ENCODE data around the gene OR9I1.

OR9I1 gene, protein sequence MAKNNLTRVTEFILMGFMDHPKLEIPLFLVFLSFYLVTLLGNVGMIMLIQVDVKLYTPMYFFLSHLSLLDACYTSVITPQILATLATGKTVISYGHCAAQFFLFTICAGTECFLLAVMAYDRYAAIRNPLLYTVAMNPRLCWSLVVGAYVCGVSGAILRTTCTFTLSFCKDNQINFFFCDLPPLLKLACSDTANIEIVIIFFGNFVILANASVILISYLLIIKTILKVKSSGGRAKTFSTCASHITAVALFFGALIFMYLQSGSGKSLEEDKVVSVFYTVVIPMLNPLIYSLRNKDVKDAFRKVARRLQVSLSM

DNA sequence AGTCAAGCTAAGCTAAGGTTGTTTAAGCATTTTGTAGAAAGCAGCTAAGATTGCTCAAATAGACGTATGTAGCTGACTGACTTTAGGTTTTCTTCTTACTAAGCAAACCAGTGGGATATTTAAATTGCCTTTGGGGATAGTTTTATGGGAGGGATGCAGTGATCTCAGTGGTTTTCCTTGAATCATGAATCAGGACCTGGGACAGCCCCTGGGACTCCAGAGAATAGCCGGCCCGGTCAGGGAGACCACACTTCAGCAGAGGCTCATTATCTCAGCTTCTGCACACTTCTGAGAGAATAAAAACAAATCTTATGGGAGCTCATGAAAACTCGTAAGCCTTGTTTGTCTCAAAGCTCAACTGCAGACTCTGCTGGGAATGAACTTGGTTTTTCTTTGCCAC, at the start of gene OR9I1:
Gene OR9I1, minus strand, starts transcription at position 62 of the 400 bp plus-strand sequence. CDS start 6,086 bp downstream, outside the sequence.
- no peak for DNase-seq

DNA sequence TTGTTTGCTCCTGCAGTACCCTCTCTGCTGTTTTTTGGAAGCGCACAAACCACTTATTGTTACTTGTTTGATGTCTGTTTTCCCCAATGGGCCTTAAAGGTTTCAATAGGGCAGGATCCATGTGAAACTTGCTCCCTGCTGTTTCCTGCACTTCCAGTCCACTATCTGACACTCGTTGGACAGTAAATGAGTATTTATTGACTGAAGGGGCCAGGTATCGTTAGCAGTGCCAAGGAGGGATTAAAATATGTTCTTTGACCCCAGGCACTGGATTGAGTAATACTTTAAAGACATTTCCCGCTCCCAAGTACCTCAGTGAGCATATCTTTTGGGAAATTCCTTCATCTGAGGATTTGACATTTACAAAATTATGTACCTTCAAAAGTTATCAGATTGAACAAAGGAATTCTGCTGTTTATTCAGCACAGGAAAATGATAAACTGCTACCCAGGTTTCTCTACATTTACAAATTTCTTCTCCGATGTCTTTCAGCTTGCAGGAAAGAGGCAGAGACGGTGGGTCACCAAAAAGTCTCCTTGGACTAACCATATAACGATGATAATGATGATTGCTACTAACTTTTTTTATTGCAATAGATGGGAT, 40.3 kb upstream of the OR9I1 start:
- no peak for DNase-seq

DNA sequence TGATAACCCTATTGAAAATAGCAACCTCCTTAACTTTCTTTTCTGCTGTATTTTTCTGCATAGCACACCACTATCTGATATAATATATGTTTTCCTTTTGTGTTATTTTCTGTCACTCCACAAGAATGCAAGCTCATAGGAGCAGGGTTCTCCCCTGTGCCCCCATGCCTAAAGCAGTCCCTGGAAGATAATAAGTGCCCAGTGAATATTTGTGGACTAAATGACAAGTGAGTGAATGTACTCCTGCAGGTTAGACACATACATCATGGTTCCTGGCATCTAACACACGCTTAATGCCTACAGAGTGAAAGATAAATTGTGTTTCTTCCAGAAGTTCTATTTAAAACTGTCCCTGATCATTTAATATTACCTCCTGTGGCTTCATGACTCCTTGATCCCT, 39.7 kb upstream of the OR9I1 start:
- DNase-seq, result no peak

DNA sequence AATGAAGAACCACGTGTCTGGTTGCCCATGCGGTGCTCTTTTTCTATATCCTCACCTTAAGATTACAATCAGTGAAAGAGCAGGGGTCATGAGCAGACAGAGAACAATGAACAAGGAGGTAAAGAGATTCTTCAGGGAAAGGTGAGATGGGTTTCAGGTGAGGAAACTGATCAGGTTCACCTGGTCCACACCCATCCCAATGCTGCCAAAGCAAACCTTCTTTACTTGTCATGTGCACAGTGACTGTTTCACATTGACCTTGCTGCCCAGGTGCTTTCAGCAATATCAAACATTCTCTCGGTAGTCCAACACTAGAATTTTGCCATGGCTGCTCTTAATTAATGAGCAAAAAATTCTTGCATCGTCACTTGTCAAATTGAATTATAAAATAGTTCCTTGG, 39.1 kb upstream of the OR9I1 start:
- DNase-seq, result no peak

DNA sequence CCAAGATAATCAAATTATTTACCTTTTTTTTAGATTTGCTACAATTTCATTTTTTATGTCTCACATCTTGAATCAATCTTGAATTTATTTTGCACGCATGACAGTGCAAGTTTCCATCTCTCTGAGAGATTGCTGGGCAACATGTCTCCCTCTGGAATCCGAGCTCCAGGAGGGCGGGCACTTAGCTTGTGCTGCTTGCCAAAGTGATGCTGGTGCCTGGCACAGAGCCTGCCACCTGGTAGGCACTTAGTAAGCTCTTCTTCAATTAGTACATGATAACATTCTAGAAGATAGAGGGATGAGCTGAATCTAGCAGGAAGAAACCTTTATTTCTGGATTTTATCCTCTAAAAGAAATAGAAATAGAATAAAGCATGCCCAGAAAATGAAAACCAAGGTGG, 27.5 kb upstream of the OR9I1 start:
- no peak for DNase-seq

DNA sequence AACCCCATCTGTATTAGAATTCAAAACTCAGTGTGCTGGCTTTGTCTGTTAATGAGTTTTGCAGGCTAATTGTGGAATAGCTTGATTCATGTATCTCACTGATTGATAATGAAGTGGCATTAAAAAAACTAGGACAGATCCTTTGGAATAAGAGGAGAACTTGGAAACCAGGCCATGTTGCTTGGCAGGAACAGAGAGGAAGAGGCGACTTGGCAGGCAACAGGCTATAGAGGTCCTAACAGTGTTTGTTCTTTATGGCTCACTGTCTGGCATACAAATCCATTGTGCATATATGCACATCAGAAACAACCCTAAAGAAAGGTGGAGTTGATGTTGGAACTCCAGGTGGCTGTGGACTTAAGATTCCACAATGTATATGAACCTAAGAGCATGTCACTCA, 17.4 kb upstream of the OR9I1 start:
- DNase-seq, result no peak

DNA sequence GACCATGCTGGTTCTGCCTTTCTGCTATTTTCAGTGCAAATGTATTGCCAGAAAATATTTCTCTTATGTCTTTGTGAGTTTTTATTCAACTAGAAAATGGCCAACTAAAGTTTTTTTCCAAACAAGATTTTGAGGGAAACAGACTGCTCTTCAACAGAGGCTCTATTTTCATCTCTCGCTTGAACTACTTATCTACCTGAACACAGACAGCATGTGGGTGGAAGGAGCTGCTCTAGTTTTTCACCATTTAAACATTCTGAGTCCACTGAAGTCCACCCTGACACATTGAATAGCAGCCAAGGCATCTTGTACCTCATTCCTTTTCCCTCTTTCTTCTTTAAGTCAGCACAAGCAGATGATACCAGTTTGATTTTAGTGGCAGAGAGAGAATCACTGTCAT, 9.8 kb upstream of the OR9I1 start:
- no peak for DNase-seq

DNA sequence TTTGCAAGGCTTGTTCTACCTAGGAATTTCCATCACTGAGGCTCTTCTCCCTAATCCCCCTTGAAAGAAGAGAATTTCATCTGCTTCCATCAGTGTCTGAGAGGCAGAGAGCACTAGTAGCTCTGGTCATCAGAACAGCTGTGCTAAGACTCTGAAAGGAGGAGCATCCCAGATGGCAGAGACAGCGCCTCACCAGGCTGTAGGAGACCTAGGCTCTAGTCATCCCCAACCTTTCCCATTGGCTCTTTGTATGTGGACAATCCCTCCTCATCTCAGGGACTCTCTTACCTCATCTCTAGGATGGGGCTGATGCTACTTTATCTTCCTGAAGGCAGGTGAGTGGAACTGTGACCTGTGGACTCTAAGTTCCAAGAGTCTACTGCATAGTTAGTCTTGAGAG, 8.8 kb upstream of the OR9I1 start:
- DNase-seq, result no peak

DNA sequence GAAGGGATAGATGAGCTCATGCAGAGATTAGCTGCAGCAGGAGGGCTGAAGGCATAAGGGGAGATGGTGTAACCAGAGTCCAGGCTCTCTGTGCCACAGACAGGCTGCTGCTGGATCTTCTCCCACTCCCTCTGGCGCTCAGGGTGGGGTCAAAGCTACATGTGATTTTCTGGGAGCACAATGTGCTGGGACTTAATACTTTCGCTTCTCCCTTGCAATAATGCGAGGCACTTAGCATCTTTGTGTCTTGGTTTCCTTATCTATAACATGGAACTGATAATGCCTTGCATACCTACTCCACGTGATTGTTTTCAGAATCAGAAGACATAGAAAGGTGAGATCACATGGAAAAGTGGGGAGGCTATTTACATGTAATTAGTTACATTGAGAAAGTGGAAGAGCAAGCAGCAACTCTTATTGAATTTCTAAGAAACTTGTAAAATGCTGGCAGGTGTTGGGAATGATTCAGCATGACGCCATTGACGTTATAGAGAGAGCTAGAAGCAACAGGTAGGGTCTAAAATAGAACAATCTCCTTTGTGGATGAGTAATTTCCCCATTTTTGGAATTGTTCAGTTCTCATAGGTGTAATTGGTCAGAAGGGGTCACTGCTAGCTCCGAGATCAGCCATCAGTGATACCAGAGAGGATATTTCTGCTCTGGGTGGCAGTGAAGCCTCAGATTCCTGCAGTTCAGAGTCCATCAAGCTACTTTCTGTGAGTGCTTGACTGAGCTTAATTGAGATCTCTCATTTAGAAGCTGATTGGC, 8.2 kb upstream of the OR9I1 start:
- DNase-seq, result no peak

DNA sequence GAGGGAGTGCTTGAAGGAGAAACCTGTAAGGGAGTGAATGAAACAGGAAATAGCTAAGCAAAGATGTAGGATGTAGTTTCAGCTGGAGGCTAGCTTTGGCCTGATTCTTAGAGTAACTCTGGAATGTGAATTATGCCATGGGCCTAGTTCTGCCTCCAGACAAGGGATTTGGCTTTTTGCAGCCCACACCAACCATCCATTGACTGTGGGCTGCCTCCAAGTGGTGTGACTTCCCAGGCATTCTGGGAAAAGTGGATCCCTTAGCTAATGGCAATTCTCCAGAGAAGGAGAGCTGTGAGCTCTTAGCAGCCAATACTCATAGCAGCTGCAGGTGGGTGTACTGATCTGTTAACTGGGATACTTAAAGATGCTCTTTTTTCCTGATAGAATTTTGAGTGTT, 2.0 kb upstream of the OR9I1 start:
- no peak for DNase-seq

DNA sequence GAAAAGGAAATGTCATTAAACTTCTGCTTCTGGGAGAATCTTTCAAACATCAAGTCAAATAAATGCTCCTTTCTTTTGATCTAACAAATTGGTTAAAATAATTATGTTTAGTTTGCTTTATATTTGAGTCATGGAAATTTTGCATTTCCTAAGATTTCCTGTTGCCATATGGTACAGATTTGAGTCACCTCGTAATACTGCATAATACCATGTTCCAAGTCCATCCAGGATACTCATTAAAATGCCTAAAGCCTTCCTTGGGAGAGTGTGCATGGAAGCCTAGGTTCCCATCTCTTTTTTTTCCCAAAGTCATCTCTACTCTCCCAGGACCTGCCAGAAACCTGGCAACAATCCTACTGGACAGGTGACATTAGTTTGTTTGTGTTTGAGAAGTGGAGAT, 4.2 kb downstream of the OR9I1 start:
- DNase-seq, result no peak

DNA sequence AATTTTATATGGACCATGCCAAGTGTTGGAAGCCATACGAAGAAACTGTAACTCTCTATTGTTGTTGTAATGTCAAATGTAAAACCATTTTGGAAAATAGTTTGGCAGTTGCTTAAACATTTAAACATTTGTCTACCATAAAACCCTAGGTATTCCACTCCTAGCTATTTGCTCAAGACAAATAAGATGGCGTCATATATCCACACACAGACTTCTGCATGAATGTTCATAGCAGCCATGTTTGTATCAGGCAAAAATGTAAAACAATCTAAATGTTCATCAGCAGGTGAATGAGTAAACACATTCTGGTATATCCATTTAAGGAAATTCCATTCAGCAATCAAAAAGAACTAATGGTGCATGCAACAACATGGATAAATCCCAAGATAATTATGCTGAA, 27.9 kb downstream of the OR9I1 start:
- peak; percentile 5 for DNase-seq

DNA sequence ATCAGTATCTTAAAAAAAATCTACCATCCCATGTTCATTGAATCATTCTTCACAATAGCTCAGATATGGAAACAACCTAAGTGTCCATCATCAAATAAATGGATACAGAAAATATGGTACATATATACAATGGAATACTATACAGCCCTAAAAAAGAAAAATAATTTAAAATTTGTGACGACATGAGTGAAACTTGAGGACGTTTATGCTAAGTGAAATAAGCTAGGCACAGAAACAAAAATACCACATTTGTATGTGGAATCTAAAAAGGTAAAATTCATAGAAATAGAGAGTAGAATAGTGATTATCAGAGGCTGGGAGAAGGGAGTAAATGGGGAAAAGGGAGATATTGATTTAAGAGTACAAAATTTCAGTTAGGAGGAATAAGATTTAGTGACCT, 38.8 kb downstream of the OR9I1 start:
- no peak for DNase-seq

DNA sequence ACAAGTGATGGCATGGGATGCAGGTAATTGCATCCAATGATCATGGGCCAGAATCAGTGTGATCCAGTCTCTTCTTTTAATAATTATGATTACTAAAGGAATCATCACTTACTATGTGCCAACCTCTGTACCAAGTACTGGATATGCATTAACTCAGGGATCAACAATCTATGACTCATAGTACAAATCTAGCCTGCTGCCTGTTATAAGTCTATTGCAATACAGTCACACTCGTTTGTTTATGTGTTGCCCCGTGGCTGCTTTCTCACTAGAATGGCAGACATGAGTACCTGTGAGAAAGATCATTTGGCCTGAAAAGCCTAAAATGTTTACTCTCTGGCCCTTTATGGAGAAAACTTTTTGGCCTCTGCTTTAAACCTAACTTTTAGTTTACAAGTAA, 49.5 kb downstream of the OR9I1 start:
- DNase-seq, result peak; percentile 51

DNA sequence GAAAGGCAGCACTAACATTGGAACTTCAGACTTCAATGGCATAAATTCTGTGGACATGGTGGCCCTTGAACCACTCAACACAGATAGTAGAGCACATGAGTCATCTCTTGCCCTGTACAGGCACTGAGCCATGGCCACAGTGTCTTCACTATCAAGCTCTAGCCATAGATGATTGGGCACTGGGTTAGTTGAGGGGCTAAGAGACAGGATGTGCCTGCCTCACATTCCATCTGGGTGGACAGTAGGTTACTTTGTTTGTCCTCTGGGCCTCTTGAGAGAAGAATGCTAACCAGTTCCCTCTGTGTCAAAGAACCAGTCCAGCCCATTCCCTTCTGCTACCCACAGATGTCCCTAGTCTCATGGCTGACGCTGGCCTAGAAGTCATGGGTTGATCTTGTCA, 54.7 kb downstream of the OR9I1 start:
- peak; percentile 56 for DNase-seq

DNA sequence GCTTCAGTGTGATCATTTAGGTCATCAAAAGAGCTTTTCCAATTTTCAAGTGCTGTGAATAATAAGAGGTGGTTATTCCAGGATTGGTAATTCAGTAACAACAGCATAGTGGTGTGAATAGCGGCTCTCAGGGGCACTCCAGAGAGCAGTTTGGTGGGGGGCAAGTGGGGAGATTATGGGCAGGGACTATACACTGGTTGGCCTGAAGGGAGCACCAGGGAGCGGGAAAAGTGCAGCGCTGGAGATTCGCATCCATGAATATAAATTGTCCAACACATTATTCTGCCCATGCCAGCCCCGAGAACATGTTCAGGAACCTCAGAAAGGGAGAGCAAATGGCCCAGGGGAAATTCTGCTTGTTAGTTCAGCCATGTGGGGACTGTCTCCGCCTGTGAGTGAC, 56.7 kb downstream of the OR9I1 start:
- DNase-seq, result no peak

DNA sequence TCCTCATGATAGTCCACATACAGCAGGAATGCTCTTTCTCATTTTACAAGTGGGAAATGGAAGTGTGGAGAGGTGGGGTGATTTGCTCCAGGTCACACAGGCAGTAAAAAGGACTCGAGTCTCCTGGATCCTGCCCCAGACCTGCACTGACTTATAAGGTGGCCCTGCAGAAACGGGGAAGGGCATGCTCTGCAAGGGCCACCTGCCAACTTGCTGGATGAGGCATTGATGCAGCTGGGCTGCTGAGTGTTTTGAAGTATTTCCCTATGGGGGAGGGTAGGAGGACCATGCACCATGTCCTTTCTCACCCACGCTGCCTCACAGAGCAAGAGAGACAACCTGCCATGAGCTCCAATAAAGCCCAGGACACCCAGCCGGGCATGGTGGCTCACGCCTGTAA, 57.6 kb downstream of the OR9I1 start:
- DNase-seq, result peak; percentile 60

Data from DMS53 (cell line).